ENCODE results near the gene UBAP2L.

DNA sequence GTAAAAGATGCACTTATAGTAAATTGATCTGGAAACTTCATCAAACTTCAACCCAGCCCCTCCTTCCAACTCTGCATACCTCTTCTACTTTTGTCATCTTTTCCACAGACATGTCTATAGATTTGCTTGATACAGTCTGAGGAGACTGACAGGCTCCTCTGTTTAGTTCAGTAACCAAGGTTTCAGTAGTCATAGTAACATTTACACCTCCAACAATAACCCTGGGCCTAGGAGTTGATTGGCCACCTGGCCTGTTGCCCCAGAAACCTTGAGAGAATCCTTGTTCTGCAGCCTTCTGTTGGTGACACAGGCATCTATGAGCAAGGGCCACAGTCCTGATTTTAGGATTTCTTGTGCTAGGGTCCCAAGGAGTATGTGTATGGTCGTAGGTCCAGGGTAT, 14.6 kb upstream of the UBAP2L start, which contains the start of gene CFAP141:
- TF ChIP-seq, protein P1, sequence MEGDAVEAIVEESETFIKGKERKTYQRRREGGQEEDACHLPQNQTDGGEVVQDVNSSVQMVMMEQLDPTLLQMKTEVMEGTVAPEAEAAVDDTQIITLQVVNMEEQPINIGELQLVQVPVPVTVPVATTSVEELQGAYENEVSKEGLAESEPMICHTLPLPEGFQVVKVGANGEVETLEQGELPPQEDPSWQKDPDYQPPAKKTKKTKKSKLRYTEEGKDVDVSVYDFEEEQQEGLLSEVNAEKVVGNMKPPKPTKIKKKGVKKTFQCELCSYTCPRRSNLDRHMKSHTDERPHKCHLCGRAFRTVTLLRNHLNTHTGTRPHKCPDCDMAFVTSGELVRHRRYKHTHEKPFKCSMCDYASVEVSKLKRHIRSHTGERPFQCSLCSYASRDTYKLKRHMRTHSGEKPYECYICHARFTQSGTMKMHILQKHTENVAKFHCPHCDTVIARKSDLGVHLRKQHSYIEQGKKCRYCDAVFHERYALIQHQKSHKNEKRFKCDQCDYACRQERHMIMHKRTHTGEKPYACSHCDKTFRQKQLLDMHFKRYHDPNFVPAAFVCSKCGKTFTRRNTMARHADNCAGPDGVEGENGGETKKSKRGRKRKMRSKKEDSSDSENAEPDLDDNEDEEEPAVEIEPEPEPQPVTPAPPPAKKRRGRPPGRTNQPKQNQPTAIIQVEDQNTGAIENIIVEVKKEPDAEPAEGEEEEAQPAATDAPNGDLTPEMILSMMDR (IDR thresholded peaks at IDR 0.05; ENCODE audit: low read depth, low read length): no peak
- TF ChIP-seq POLR2A (IDR thresholded peaks at IDR 0.05; ENCODE audit: extremely low read depth, insufficient read length) (no peak), MYC (IDR thresholded peaks at IDR 0.05; ENCODE audit: low read depth, low read length) (no peak)

All from NB4 (cell line).